Daoy (cell line): ENCODE results near the gene NDST1. TPM values are rescaled to one million over a fixed set of nuclear protein-coding genes. Genes with fewer than 3 reads are reported as not detected.

Experiments used
- DNase-seq: peaks from one replicate; pipeline ENCODE4 v3.0.0-alpha.2; 2015; ENCODE audit warnings: low read depth
- total RNA-seq: library from RNA; depleted of rRNA; stranded (reverse); fragments of >200 nt; shearing (Covaris generic); gene quantifications from 2 replicates; pipeline ENCODE4 v1.2.3, GENCODE V29; 2014

The NDST1 gene
- total RNA-seq, 1 experiment from 2014 or later = 34.7 TPM

- no peak for DNase-seq
Measured at GRCh38 chr5:150541895-150542294, 34.0 kb downstream of the NDST1 start.

GRCh38 chr5:150542933-150543445 is 35.1 kb downstream of the NDST1 start:
- DNase-seq = no peak

DNA sequence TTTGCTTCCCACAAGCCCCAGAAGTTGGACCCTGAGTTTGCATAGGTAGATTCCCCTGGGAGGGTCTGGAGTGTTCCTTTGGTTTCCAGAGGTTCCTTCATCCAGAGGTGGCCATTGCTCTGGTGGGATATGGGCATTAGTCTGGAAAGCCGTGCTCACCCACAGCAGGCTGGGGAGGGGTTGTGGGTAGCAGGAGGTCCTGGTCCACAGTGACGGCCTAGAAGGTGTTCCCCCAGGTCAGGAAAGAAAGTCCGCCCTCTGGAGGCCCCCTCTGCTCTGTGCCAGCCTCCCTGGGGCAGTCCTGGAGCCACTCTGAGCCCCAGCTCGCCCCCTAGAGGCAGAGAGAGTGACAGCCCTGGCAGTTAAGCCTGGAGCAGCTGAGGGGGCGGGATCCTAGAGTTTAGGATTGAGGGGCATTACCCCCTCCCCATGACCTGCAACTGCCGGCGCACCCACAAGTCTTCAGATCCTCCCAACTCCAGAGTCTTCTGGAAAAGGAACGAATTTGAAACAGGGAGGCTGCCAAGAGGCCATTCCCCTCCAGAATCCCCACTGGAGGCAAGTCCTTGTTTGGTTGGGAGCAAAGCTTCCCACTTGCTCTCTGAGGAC is 36.8 kb downstream of the NDST1 start:
- peak; percentile 80 for DNase-seq

DNA sequence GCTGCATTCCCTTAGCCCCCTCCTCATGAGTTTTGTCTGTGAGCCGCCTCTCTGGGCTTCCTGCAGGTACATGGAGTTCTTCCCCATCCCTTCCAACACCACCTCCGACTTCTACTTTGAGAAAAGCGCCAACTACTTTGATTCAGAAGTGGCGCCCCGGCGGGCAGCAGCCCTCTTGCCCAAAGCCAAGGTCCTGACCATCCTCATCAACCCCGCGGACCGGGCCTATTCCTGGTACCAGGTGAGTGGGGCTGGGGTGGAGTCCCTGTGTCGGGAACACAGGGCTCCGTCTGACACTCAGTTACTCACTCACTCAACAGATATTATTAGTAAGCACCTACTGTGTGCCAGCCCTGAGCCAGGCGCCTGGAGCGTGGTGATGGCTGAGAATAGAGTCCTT is 37.3 kb downstream of the NDST1 start:
- DNase-seq = no peak

DNA sequence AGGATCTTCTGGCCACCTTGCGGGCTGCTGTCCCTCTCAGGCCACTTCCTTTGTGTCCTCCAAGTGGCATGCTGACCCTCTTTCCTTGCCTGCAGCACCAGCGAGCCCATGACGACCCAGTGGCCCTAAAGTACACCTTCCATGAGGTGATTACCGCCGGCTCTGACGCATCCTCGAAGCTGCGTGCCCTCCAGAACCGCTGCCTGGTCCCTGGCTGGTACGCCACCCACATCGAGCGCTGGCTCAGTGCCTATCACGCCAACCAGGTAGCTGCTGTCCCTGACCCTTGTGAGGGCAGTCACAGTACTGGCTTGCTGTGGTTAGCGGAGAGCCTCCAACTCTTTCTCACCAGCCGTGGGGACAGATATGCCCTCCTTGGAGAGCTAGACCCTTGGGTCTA is 40.2 kb downstream of the NDST1 start:
- no peak for DNase-seq

DNA sequence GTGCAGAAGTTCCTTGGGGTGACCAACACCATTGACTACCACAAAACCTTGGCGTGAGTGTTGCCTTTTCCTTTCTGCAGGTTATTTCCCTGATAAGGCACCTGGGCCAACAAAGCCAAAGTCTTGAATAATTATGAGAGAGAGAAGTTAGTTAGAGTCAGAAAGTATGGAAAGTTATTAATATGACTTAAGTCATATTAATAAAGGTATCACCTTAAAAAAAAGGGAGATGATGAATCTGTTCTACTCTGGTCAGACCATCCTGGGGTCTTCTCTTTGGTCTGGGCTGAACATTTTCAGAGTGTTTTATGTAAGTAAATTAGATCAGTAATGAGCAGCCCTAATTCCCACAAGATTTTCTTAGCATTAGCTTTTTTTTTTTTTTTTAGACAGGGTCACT is 41.8 kb downstream of the NDST1 start:
- no peak for DNase-seq

DNA sequence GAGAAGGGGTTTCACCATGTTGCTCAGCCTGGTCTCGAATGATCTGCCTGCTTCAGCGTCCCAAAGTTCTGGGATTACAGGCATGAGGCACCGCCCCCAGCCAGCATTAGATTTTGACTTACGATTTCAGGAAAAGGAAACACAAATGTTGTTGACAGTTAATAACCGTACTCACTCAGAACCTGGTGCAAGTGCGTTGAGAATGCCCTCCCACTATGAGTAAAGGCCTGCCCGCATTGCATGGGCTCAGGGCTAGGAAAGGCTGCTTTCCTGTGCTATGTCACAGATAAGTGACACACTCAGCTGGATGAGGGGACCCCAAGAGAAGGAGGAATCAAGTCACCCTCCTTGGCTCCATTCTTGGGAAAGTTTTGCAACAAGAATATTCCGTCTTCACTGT is 42.4 kb downstream of the NDST1 start:
- no peak for DNase-seq

DNA sequence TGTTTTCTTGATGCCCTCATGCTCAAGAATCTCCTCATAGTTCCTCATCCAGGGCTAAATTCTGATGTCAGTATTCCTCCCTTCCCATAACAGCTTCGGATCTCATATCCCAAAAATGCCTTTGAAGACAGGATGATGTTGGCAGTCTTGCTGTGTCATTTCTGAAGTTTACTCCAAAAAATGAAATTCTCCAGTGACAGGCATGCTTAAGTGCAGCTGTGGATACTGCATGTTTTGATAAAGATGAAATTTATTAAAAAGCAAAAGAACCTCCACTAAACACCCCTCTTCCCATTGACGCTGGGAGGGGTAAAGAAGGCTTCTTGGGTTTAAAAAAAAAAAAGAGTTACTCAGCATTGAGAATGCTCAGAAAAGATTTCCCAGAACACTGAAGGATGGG is 43.1 kb downstream of the NDST1 start:
- no peak for DNase-seq

- no peak for DNase-seq
Measured at GRCh38 chr5:150553402-150553801, 45.5 kb downstream of the NDST1 start.

DNA sequence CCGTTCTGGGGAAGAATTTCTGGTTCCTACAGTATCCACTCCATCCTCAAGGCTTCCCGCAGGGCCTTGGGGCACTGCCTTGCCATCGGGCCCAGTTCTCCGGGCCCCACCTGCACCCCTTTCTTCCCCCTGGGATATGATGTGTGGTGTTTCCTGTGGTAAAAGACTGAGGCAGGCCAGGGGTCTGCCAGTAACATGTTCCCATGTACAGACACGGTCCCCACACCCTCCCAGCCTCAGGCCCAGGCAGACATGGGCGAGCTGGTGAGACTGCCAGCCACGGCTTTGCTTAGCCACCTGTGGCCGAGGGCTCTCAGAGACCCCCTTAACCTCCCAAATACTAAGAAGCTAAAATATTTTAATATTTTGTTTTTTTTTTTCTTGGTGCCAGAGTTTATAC is 46.0 kb downstream of the NDST1 start:
- no peak for DNase-seq

GRCh38 chr5:150554857-150555256 is 46.9 kb downstream of the NDST1 start:
- DNase-seq = no peak

DNA sequence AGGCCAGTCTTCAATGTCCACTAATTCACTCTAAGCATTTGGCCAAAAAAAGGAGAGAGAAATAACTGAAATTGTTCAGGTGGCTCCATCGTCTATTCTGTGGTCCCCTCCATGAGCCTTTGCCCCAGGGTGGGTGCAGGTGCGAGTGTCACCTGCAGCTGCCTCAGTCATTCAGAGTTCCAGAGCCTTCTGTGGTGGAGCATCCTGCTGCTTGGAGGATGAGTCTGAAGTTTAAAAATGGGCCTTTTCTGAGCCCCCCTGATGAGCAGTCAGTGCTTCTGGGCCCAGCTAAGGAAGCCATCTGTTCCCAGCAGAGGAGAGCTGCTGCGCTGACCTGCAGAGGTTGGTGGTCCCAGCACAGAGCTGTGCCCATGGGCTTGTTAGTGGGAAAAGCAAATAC is 48.2 kb downstream of the NDST1 start:
- DNase-seq = no peak

- no peak for DNase-seq
Measured at GRCh38 chr5:150556859-150557508, 49.1 kb downstream of the NDST1 start.

- no peak for DNase-seq
Measured at GRCh38 chr5:150557509-150557872, 49.6 kb downstream of the NDST1 start.

GRCh38 chr5:150558088-150558621 is 50.2 kb downstream of the NDST1 start:
- no peak for DNase-seq

DNA sequence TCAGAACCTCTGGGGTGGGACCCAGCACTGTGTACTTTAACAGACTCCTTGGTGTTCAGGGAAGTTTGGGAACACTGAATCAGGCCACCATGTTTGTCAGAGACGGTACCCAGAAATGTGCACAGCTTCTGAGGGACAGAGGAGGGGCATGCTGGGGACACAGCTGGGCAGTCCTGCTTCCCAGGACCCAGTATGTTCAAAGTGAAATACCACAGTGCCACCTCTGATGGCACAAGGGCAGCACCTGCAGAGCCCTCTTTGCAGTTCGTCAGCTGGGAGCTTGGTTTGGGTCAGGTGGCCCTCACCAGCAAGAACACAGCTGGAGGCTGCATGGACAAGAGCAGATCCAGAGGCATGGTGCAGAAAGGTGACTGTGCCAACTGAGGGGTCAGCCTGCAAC is 51.2 kb downstream of the NDST1 start:
- no peak for DNase-seq

- no peak for DNase-seq
Measured at GRCh38 chr5:150559701-150560100, 51.8 kb downstream of the NDST1 start.

DNA sequence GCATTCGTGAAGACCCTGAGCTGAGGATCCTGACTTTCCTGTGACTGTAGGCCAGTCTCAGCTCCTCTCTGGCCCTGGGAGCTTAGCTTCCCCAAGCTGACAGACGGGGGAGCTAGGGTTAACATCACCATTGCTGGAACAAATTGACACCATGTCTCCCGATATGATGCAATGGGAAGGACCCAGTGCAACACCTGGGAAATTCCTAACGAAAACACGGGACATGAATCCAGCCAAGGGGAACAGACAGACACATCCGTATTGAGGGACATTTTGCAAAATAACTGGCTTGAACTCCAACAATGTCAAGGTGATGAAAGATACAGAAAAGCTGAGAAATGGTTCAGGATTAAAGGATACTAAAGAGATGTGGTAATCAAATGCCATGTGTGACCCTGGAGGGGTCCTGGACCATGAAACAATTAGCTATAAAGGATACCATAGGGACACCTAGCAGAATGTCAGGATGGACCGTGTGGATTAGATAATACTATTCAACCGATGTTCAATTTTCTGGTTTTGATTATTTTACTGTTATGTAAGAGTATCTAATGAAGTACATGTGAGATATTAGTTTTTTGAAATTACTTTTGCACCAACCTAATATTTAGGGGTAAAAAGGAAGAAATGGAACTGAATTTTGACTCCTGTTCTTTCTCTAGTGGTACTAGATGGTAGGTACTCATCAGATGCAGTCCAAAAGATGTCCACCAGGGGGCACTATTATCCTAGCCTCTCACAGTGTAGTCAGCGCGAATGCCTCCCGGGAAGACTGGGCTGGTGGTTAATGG is 52.7 kb downstream of the NDST1 start:
- peak; percentile 81 for DNase-seq

DNA sequence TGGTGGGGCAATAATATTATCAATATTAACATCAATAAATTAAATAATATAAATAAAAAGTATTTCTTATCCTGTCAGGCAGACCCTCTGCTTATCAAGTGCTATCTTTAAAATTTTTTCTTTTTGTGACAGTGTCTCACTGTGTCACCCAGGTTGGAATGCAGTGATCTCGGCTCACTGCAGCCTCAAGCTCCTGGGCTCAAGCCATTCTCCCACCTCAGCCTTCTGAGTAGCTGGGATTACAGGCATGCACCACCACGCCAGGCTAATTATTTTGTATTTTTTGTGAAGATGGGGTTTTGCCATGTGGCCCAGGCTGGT is 53.2 kb downstream of the NDST1 start:
- no peak for DNase-seq

- no peak for DNase-seq
Measured at GRCh38 chr5:150561571-150562275, 53.8 kb downstream of the NDST1 start.

- peak; percentile 54 for DNase-seq
Measured at GRCh38 chr5:150562832-150563231, 54.9 kb downstream of the NDST1 start.

DNA sequence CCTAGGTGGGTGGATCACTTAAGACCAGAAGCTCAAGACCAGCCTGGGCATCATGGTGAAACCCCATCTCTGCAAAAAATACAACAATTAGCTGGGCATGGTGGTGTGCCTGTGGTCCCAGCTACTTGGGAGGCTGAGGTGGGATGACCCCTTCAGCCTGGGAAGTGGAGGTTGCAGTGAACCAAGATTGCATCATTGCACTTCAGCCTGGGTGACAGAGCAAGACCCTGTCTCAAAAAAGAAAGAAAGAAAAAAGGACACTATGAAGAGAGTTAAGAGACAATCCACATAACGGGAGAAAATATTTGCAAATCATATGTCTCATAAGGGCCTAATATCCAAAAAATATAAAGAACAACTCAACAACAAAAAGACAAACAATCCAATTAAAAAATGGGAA is 57.9 kb downstream of the NDST1 start:
- DNase-seq = no peak
